ENCODE measurements around the gene RIPOR2.

Gene RIPOR2

DNA sequence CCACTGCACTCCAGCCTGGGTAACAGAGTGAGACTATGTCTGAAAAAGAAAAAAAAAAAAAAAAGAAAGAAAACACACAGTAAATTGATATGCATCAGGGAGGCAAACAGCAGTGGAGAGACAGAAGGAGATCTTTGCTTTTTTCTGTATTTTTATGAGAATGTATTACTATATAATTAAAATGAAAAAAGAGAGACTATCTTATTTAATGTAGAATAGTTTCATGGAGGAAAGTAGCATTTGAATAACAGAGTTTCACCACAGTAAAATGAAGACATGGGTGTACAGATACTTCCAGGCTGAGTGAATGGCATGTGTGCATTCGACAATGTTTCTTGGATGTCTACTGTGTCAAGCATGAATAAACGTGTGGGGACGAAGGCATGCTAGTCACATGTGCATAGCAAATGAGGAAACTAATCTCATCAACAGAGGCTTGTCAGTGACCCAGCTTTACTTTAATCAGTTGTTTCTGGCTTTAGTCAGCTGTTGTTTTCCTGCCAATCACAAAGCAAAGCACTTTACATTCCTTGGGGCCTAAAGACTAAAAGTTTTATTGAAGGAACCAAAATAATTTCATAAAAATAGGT is 81.6 kb downstream of the RIPOR2 start:
- no peak for DNase-seq

DNA sequence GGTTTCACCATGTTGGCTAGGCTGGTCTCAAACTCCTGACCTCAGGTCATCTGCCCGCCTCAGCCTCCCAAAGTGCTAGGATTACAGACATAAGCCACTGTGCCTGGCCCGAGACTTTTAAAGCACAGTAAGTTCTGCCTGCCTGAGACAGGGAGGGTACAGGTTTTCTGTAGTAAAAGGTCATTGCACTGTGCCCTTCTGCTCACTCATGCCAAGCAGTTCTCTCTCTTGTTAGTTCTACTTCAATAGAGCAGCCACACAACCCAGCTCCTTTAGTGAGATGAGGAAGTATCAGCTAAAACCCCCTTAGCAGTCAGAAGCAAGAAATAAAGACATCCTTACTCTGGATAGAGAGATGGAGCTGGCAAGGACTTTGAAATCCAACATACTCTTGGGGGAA is 84.7 kb downstream of the RIPOR2 start:
- no peak for DNase-seq

DNA sequence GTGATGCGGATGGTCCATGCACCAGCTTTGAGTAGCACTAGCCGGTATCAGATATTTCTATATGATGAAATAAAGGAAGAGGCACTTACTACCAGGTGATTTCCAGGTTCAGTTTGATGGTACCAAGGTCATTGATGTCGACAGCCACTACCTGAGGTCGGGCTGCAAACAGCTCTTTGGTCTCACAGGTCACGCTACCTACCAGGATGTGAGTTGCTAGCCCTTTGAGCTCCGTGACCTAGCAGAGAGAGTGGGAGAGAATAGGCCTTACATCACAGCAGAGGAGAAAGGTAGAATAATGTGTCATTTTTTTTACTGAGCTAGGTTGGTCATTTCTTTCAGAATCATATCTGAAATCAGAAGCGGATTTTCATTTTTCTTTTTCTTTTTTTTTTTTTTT is 86.0 kb downstream of the RIPOR2 start:
- no peak for DNase-seq

DNA sequence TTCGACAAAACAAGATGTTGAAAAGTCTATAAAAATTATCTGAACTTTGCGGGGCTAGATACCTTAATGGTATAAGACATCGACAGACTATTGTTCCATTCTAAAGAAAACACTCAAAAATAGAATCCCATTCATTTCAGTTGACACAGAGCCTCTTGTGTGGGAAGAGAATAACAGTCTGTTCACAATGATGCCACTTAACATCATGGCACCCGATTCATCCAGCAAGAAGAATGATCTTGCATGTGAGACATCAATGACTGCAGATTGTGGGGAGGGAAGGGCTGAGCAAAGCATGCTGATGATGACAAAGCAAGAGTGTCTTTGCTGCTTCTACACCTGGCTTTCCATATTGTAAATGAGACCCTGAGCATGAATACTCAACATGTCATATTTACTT is 87.3 kb downstream of the RIPOR2 start:
- DNase-seq = peak in 17 of 56 donors; percentile 7 to 56 (median 20)

DNA sequence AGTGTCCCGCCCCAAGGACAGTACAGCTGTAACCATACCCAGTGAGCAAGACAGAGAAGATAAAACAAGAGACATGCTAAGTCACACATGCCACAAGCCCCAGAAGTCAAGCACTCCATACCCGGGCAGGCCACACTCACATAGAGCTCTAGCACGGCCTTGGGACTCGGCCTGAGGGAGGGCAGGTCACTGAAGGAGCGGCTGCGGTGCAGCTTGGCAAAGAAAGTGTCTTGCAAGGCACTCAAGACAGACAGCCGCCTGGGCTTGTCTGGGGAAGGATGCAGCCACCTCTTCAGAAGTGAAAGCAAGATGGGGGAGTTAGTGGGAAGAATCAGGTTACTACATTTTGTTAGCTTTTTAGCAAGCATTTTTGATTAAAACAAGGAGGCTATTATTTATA is 88.4 kb downstream of the RIPOR2 start:
- no peak for DNase-seq

DNA sequence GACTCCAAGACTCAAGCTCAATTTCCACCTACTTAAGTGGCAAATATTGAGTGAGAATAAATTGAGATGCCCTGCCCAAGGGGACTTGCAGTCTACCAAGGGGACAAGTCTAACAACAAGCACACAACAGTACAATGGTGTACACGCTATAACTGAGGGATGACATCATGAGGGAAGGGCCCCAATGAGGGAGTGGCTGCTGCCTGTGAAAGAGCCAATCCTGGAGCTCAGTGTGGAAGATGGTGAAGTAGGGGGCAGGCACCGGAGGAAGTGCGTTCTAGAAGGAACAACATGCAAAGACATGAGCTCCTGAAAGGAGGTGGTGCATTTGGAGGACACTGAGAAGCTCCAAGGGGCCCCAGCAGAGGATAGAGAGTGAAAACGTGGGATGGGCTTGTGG is 90.2 kb downstream of the RIPOR2 start:
- no peak for DNase-seq

DNA sequence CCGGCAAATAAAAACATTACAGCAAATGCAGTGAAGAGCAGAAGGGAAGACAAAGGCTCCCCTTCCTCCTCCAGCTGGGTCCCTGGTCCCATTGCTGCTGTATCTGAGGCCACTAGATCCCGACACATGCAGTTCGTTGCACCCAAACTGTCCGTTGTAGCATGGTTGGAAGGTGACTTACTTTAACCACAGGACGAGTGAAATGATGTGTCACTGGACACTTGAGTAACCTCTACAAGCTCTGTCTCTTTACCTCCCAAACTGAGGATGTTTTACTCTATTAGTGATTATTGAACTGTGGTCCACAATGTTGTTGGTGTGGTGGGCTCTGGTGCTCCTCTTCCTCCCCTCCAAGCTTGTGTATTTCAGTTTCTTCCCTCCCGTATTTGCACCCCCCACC is 90.9 kb downstream of the RIPOR2 start:
- DNase-seq = no peak

DNA sequence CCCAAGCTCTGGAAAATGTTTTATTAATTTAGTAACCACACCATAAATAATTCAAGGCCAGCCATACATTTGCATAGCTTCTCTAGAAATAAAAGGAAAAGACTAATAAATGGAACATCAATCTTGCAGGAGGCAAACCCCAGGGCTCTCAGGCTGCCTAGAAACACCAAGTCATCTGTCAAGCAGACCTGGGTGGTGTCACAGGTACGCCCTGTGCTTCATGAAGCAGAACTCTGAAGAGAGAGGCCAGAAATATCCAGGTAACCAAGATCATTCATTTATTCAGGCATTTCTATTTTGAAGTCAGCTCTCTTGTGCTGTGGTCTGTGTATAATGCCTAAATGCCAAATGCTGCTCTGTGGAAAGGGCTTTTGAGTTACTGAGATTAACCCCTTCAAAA is 91.7 kb downstream of the RIPOR2 start:
- DNase-seq = no peak

DNA sequence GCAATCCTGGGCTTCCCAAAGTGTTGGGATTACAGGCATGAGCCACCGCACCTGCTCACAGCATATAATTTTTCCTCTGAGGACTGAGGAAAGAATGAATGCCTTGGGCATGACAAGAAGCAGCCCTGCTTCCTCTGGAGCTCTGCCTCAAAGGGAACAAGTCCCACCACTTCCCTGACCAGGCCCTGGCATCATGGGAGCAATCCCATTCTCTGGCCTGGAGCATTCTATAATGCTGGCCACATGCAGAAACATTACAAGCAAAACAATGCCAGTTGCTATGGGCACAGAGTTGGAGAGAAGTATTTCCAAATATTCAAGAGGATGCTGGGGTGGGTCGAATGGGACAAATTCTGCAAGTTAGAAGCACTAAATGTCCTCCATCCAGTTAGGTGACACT is 95.6 kb downstream of the RIPOR2 start:
- DNase-seq = no peak

DNA sequence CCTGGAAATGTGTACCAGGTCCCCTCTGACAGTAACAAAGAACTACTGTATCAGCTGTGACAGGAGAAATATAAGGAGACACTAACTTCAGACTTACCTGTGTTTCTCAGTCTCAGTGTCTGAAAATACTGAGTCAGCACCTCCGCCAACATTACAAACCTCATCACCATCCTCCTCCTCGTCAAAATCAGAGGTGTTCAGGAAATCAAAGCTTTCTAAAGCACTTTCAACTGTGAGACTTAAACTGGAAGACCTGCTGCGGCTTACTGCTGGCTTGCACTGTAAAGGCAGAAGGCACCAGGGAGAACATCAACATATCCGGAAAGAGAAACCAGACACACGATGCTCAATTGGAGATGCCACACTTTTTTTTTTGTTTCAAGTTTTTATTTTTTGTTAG is 96.8 kb downstream of the RIPOR2 start:
- DNase-seq = no peak

GRCh38 chr6:24838081-24838480 is 97.7 kb downstream of the RIPOR2 start:
- no peak for DNase-seq

GRCh38 chr6:24836109-24836508 is 99.7 kb downstream of the RIPOR2 start:
- peak in 1 of 56 donors; percentile 20 for DNase-seq

DNA sequence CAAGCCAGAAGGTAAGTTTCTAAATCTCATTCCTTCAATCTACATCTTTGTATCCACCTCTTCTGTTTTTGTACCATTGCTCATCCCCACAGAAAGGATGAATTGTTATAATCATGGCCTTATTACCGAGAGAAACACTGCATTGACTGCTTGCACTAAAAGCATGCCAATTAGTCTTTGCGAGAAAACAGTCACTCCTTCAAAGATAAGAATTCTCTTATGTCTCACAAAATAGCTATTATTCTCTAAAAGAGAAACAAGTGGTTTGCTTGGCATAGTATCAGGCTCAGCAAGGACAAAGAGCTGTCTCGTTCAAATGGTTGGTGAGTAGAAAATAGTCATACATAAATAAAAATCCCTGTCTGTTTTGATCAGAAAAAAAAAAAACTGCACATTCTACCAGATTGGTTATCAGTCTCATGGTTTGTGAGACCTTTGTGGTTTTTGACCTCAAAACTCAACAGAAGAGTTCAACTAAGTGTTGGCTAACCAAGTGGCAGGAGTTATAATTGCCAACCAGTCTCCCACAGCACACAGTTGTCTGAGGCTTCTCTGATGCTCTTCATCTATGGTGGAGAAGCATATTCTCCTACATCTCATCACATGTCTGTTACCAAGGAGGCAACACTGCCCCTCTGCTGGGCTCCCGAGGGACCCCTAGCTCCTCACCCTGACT is 101.9 kb downstream of the RIPOR2 start:
- DNase-seq = no peak

GRCh38 chr6:24832794-24833193 is 103.0 kb downstream of the RIPOR2 start:
- no peak for DNase-seq

DNA sequence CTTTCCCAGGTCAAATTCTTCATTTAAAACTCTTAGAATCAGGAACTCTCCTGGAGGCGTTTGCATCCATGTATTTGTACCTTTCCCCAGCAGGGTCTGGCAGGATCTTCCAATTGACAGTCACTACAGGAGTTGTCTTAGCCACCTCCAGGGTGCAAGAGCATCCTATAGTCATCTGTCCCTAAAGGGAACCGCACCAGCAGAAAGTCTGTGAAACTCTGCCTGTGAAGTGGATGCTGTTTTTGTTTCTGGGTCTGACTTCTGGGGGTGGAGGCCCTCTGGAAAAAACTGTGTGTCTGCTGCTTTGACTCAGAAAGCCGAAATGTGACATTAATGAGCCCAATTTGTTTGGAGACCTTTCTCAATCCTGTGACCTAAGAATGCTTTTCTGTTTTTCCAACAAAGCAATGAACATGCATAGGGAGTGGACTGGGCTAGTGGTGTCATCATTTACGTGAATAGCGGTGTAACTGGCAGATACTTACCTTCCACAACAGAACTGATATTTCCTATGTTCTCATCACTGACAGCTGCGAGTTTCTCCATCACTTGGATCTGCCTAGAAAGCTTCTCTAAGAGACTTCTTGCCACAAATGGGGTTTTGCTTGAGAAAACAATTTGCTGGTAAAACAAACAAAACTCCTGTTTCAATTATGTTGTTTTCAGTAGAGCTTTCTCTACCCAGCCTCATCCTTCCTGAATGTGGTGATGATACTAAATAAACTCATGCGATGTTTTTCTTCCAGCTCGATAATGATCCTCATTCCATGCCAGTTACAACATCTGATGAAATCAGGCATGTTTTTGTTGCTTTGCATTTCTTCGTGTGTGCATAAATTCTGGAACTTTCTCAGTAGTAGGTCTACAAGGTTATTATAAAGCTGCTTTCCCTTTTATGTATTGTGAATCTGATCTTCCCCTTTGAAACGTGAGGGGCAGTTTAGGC is 103.7 kb downstream of the RIPOR2 start:
- no peak for DNase-seq

DNA sequence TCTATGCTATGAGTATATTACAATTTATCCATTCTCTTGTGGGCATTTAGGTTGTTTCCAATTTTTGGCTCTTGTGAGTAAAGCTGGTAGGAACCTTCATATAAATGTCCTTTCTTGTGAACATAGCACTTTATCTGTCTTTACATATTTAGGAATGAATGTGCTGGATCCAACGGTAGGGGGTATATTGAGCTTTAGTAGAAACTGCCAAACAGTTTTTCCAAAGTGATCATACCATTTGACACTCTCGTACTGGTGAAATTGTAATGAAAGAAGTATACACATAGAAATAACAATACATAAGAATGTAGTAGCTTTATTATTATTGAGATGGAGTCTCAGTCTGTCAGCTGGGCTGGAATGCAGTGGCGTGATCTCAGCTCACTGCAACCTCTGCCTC is 106.1 kb downstream of the RIPOR2 start:
- no peak for DNase-seq

DNA sequence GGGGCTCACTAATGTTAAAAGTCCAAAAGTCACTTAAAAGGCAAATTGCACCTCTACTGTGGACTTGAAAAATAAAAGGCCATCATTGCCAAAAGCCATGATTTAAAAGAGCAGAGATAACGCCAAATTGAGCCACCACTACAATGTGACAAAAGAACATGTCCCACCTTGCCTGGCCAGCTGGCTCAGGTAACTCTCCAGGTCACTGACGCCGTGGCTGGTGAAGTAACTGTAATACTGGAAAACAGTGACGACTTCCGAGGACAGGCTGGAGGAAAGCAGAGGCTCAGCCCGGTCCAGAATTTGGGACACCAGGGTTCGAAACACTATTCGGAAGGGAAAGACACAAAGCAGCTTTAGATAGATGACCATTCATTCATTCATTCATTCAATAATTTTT is 107.8 kb downstream of the RIPOR2 start:
- DNase-seq = no peak

GRCh38 chr6:24827162-24827561 is 108.6 kb downstream of the RIPOR2 start:
- no peak for DNase-seq

- no peak for DNase-seq
Measured at GRCh38 chr6:24825130-24825630, 110.6 kb downstream of the RIPOR2 start.

GRCh38 chr6:24824142-24824938 is 111.4 kb downstream of the RIPOR2 start:
- DNase-seq = no peak

- no peak for DNase-seq
Measured at GRCh38 chr6:24823185-24823584, 112.6 kb downstream of the RIPOR2 start.
